GM12878 (cell line): ENCODE data around the gene COL16A1.

ENCODE experiments used
- BACH1 ChIP-seq: fragments of 450-650 bp; IDR thresholded peaks from 2 replicates; pipeline ENCODE4 v1.6.1; 2017; ENCODE audit warnings: mild to moderate bottlenecking, borderline replicate concordance
- CTCF ChIP-seq, 3 experiments: IDR thresholded peaks in 2 of 3; conservative IDR thresholded peaks in 1 of 3; 2 replicates each; pipeline ENCODE4 v1.5.1; 2011; ENCODE audit warnings: low read depth in 3 of 3, low read length in 3 of 3, mild to moderate bottlenecking in 3 of 3, control low read depth in 2 of 3, moderate library complexity in 2 of 3, inconsistent platforms in 1 of 3, mixed read lengths in 1 of 3; ENCODE audit not compliant: control insufficient read depth in 2 of 3, insufficient read depth in 1 of 3; ENCODE audit errors: extremely low read depth in 1 of 3
- EZH2 ChIP-seq: IDR thresholded peaks from 2 replicates; pipeline ENCODE4 v1.6.1; 2012; ENCODE audit warnings: low read depth, mild to moderate bottlenecking, control low read depth, inconsistent platforms, low read length, borderline replicate concordance; ENCODE audit not compliant: control insufficient read depth
- NR2F1 ChIP-seq: fragments of 450-650 bp; conservative IDR thresholded peaks from 2 replicates; pipeline ENCODE4 v1.6.1; 2017; ENCODE audit warnings: mild to moderate bottlenecking
- POLR2A ChIP-seq: IDR thresholded peaks from 2 replicates; pipeline ENCODE4 v1.6.1; 2011; ENCODE audit warnings: low read depth, mild to moderate bottlenecking, low read length
- RAD21 ChIP-seq: IDR thresholded peaks from 2 replicates; pipeline ENCODE4 v1.6.1; 2011; ENCODE audit warnings: mild to moderate bottlenecking, low read depth, low read length, moderate library complexity; ENCODE audit not compliant: insufficient read depth
- SMC3 ChIP-seq: IDR thresholded peaks from 2 replicates; pipeline ENCODE4 v1.6.1; 2011; ENCODE audit warnings: low read length, improper control_type of control experiment, borderline replicate concordance
- ZBTB33 ChIP-seq: fragments of 450-650 bp; IDR thresholded peaks from 2 replicates; pipeline ENCODE4 v1.6.1; 2017; ENCODE audit warnings: mild to moderate bottlenecking

- TF ChIP-seq CTCF (IDR thresholded peaks at IDR 0.05 in 2 of 3, conservative IDR thresholded peaks at IDR 0.05 in 1 of 3; ENCODE audit: control insufficient read depth in 2 of 3, extremely low read depth in 1 of 3, insufficient read depth in 1 of 3, low read depth in 3 of 3, low read length in 3 of 3) (no peak), SMC3 (no peak), NR2F1 (no peak), EZH2 (no peak), BACH1 (no peak), POLR2A (no peak), ZBTB33 (no peak), RAD21 (no peak)
Observed at GRCh38 chr1:31727195-31727594, 23.4 kb upstream of the COL16A1 start.
